Neural progenitor cell (in vitro differentiated cells): ENCODE results near the gene PHF13.

ENCODE experiments used
- EZH2 ChIP-seq: fragments of 200-600 bp; sonication (generic); IDR thresholded peaks from 2 replicates; pipeline ENCODE4 v1.6.1; 2017; ENCODE audit warnings: antibody characterized with exemption, mild to moderate bottlenecking, moderate library complexity
- TF ChIP-seq, protein P1 (sequence below): fragments of 200-600 bp; sonication (generic); IDR thresholded peaks from 2 replicates; pipeline ENCODE4 v1.5.1; 2017; ENCODE audit warnings: antibody characterized with exemption, mild to moderate bottlenecking

GRCh38 chr1:6657138-6657537 is 43.6 kb downstream of the PHF13 start:
- TF ChIP-seq, protein P1, sequence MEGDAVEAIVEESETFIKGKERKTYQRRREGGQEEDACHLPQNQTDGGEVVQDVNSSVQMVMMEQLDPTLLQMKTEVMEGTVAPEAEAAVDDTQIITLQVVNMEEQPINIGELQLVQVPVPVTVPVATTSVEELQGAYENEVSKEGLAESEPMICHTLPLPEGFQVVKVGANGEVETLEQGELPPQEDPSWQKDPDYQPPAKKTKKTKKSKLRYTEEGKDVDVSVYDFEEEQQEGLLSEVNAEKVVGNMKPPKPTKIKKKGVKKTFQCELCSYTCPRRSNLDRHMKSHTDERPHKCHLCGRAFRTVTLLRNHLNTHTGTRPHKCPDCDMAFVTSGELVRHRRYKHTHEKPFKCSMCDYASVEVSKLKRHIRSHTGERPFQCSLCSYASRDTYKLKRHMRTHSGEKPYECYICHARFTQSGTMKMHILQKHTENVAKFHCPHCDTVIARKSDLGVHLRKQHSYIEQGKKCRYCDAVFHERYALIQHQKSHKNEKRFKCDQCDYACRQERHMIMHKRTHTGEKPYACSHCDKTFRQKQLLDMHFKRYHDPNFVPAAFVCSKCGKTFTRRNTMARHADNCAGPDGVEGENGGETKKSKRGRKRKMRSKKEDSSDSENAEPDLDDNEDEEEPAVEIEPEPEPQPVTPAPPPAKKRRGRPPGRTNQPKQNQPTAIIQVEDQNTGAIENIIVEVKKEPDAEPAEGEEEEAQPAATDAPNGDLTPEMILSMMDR: no peak
- TF ChIP-seq EZH2: no peak
